Lower lobe of right lung (tissue), 2 donors: ENCODE results near the gene LRRC8B. TPM values are rescaled to one million over a fixed set of nuclear protein-coding genes. Genes with fewer than 3 reads are reported as not detected.

Experiments used
- ATAC-seq, 2 donors: fragments of 200-7000 bp; cut with Tn5 transposase; one replicate each; pipeline ENCODE4 v1.9.1; 2020 to 2022; ENCODE audit warnings: mild to moderate bottlenecking in 2 of 2, moderate library complexity in 2 of 2
- DNase-seq: peaks from one replicate; pipeline ENCODE4 v3.0.0-alpha.2; 2020
- H3K27ac ChIP-seq: fragments of 200-600 bp; one replicate; pipeline ENCODE4 v1.8.0; 2022
- H3K27me3 ChIP-seq: fragments of 200-600 bp; one replicate; pipeline ENCODE4 v1.8.0; 2022; ENCODE audit warnings: low read depth
- H3K36me3 ChIP-seq: fragments of 200-600 bp; one replicate; pipeline ENCODE4 v1.8.0; 2022; ENCODE audit warnings: mild to moderate bottlenecking
- H3K4me1 ChIP-seq: fragments of 200-600 bp; one replicate; pipeline ENCODE4 v1.8.0; 2022
- H3K4me3 ChIP-seq: fragments of 200-600 bp; one replicate; pipeline ENCODE4 v1.8.0; 2022; ENCODE audit warnings: mild to moderate bottlenecking
- H3K9me3 ChIP-seq: fragments of 200-600 bp; one replicate; pipeline ENCODE4 v1.8.0; 2022
- intact Hi-C: fragments of 100-400 bp; cut with DNase I; formaldehyde crosslinking; loops from one replicate; pipeline ENCODE4 v1.11.0; 2022
- total RNA-seq: library from RNA; stranded (reverse); fragmentation: NEBNext Ultra II Directional; extraction: Animal tissue kit (Norgen Biotek cat#: 25700); gene quantifications from one replicate; pipeline ENCODE4 v1.2.1, GENCODE V29; 2021
- TF ChIP-seq, protein P1 (sequence below): fragments of 200-600 bp; IDR thresholded peaks from one replicate; pipeline ENCODE4 v1.8.0; 2022; ENCODE audit warnings: antibody characterized with exemption, mild to moderate bottlenecking
- donor health status: DM: no; HTN: yes; CAD: no; lungs with severe emphysema.

LRRC8B gene
- total RNA-seq, 1 donor from 2014 or later: 16.4 TPM

DNA sequence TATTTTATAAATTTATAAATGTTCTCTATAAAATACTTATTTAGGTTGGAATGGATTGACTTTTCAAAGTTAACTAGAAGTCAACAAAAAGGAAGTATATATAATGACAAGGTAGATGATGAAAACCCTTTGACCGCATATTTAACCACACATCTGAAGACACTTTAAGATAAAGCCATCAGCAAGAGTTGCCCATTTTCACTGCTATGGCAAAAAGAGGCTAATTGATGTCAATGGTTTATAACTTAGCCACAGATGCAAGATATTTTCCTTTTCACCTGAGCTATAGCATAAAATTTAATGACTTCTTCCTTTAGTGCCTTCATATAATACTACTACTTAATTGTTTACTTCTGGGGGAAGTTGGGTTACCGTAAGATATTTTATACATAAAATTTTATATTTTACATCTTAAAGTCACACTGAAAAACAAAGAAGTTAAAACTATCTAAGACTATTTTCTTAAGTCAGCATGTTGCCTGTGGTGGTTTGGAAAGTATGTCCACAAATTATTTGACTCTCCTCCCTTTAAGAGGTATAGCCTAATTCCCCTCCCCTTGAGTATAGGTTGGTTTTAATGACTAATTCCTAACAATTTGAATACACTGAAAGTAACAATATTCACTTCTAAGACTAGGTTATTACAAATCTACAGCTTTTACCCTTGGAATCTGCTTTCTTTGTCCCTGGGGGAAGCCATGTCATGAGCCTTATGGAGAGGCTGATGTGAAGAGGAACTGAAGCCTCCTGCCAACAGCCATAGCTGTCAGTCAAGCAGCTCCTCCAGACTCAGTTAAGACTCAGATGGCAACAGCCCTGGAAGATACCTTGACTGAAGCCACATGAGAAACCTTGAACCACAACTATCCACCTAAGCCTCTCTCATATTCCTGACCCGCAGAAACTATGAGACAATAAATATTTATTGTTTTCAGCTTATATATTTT lies 40.3 kb upstream of the LRRC8B start:
- H3K4me1 ChIP-seq: peaks cover 2% of the 10 kb centered on the region
- H3K9me3 ChIP-seq: peaks cover 6% of the 10 kb centered on the region
- H3K27ac ChIP-seq: no peak overlapping the region
- no peak for ATAC-seq
- TF ChIP-seq, protein P1, sequence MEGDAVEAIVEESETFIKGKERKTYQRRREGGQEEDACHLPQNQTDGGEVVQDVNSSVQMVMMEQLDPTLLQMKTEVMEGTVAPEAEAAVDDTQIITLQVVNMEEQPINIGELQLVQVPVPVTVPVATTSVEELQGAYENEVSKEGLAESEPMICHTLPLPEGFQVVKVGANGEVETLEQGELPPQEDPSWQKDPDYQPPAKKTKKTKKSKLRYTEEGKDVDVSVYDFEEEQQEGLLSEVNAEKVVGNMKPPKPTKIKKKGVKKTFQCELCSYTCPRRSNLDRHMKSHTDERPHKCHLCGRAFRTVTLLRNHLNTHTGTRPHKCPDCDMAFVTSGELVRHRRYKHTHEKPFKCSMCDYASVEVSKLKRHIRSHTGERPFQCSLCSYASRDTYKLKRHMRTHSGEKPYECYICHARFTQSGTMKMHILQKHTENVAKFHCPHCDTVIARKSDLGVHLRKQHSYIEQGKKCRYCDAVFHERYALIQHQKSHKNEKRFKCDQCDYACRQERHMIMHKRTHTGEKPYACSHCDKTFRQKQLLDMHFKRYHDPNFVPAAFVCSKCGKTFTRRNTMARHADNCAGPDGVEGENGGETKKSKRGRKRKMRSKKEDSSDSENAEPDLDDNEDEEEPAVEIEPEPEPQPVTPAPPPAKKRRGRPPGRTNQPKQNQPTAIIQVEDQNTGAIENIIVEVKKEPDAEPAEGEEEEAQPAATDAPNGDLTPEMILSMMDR: no peak
- no peaks in the 10 kb centered on the region for H3K36me3 ChIP-seq
- no peaks in the 10 kb centered on the region for H3K27me3 ChIP-seq
- no peak overlapping the region for H3K4me3 ChIP-seq
- intact Hi-C loops: no loop called here
- no peak for DNase-seq

DNA sequence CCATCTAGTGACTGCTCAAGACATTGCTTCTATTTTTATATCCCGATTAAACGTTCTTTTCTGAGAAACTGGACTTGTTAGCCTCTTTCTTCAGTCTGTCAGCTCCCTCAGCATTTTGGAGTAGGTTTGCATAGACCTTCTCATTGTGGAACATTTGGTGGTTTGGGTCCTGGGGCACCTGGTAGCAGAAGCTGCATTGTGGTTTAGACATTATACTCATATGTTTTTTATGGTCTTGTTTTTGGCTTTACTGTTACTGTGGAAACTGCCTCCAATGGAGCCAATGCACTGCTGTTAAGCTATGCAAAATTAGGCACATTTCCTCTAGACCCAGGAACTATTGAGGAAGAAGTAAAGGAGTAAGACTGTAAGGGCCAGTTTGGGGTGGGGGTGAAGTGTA lies 36.7 kb upstream of the LRRC8B start:
- intact Hi-C loops: no loop called here
- no peaks in the 10 kb centered on the region for H3K36me3 ChIP-seq
- ATAC-seq: no peak
- H3K27ac ChIP-seq: no peak overlapping the region
- TF ChIP-seq, protein P1: no peak
- H3K4me1 ChIP-seq: peaks cover 6% of the 10 kb centered on the region
- H3K27me3 ChIP-seq: no peaks in the 10 kb centered on the region
- H3K4me3 ChIP-seq: no peak overlapping the region
- H3K9me3 ChIP-seq: no peaks in the 10 kb centered on the region
- DNase-seq: no peak

DNA sequence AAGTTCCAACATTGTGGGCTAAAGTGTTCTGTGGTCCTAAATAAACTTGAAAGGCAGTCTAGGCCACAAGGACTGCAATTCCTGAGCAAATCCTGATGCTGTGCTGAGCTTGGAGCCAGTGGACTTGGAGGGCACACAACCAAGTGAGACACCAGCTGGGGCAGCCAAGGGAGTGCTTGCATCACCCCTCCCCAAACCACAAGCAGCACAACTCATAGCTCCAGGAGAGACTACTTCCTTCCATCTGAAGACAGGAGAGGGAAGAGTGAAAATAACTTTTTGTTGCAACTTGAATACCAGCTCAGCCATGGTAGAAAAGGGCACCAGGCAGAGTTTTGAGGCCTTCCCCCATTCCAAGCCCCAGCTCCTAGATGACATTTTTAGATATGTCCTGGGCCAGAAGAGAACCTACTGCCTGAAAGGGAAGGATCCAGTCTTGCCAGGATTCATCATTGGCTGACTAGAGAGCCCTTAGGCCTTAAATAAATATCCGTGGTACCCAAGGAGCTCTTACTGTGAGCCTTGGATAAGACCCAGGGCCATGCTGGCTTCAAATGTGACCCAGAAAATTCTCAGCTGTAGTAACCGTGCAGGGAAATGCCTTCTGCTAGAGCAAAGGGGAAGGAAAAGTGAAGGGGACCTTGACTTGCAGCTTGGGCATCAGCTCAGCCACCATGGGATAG lies 35.4 kb upstream of the LRRC8B start:
- no peak for DNase-seq
- Histone ChIP-seq H3K4me3 (no peak overlapping the region), H3K27ac (no peak overlapping the region), H3K27me3 (no peaks in the 10 kb centered on the region), H3K9me3 (no peaks in the 10 kb centered on the region), H3K4me1 (peaks cover 6% of the 10 kb centered on the region), H3K36me3 (no peaks in the 10 kb centered on the region)
- TF ChIP-seq, protein P1: no peak
- peak; percentile 68 to 74 for ATAC-seq
- intact Hi-C loops: no loop called here

DNA sequence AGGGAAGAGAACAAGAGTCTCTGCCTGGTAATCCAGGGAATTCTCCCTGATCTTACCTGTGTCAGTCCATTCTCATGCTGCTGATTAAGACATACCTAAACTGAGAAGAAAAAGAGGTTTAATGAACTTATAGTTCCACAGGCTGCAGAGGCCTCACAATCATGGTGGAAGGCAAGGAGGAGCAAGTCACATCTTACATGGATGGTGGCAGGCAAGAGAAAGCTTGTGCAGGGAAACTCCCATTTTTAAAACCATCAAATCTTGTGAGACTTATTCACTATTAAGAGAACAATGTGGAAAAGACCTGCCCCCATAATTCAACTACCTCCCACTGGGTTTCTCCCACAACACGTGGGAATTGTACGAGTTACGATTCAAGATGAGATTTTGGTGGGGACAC lies 34.2 kb upstream of the LRRC8B start:
- DNase-seq: no peak
- intact Hi-C loops: no loop called here
- Histone ChIP-seq H3K27ac (no peak overlapping the region), H3K9me3 (no peaks in the 10 kb centered on the region), H3K27me3 (no peaks in the 10 kb centered on the region), H3K4me3 (no peak overlapping the region), H3K36me3 (no peaks in the 10 kb centered on the region), H3K4me1 (peaks cover 6% of the 10 kb centered on the region)
- no peak for ATAC-seq
- TF ChIP-seq, protein P1: no peak

DNA sequence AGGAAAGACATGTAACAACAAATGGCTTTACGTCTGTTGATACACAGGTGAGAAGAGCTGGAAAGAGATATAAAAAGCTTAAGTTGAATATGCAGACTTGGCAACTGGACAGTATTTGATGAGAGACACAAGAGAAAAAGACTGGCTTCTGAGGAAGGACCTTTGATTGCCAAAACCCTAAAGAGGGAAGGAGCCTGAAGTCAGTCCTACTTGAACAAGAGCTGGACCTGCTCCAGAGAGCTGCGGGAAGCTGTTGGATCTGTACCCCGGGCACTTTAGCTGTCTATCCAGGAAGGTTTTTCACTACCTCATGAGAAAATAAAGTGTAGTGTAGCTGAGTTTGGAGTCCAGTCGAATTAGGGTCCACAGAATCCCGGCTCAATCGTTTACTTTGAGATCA lies 25.3 kb upstream of the LRRC8B start:
- Histone ChIP-seq H3K9me3 (no peaks in the 10 kb centered on the region), H3K4me3 (no peak overlapping the region), H3K27ac (no peak overlapping the region), H3K4me1 (no peaks in the 10 kb centered on the region), H3K27me3 (no peaks in the 10 kb centered on the region), H3K36me3 (no peaks in the 10 kb centered on the region)
- peak; percentile 23 to 85 for ATAC-seq
- intact Hi-C loops: no loop called here
- TF ChIP-seq, protein P1: no peak
- DNase-seq: no peak
